ENCODE results near the gene EFHD2. TPM values are rescaled to one million over a fixed set of nuclear protein-coding genes. Genes with fewer than 3 reads are reported as not detected.
"Not testable (repeated sequence)": the region's sequence is repeated elsewhere in the genome, so short reads cannot be mapped to it uniquely, and the experiment has no call there.

EFHD2 gene
- polyA plus RNA-seq, 2 donors = 32.5 to 38.0 TPM

- not testable (repeated sequence) for H3K36me3 ChIP-seq (ENCODE audit: control insufficient read depth in 2 of 2, insufficient read depth in 2 of 2, low read length in 1 of 2); H3K4me1 ChIP-seq (ENCODE audit: control insufficient read depth in 2 of 2, insufficient read depth in 2 of 2, low read length in 1 of 2); H3K27ac ChIP-seq (ENCODE audit: low read depth in 2 of 2, low read length in 1 of 2); H3K4me3 ChIP-seq (ENCODE audit: low read depth in 1 of 2, low read length in 2 of 2); H3K9me3 ChIP-seq (ENCODE audit: control insufficient read depth in 2 of 2, insufficient read depth in 1 of 2, low read depth in 1 of 2, low read length in 1 of 2); H3K27me3 ChIP-seq (ENCODE audit: control insufficient read depth in 1 of 2, insufficient read depth in 2 of 2, low read length in 2 of 2)
- WGBS, 2 donors = 50 to 58% methylated on average over 8 of the region's 8 CpGs
These were observed 25.1 kb downstream of the EFHD2 start for GRCh38 chr1:15434739-15435138.

- H3K4me3 ChIP-seq (ENCODE audit: low read depth in 1 of 2, low read length in 2 of 2) = no peak overlapping the region
- H3K27ac ChIP-seq (ENCODE audit: low read depth in 2 of 2, low read length in 1 of 2) = no peak overlapping the region
- H3K36me3 ChIP-seq (ENCODE audit: control insufficient read depth in 2 of 2, insufficient read depth in 2 of 2, low read length in 1 of 2) = no peaks in the 10 kb centered on the region
- 90 to 94% methylated on average over 17 of the region's 17 CpGs for WGBS, 2 donors
- H3K9me3 ChIP-seq (ENCODE audit: control insufficient read depth in 2 of 2, insufficient read depth in 1 of 2, low read depth in 1 of 2, low read length in 1 of 2) = no peaks in the 10 kb centered on the region
- peaks cover 0 to 2% of the 10 kb centered on the region in 2 donors for H3K4me1 ChIP-seq (ENCODE audit: control insufficient read depth in 2 of 2, insufficient read depth in 2 of 2, low read length in 1 of 2)
- no peaks in the 10 kb centered on the region for H3K27me3 ChIP-seq (ENCODE audit: control insufficient read depth in 1 of 2, insufficient read depth in 2 of 2, low read length in 2 of 2)
These were observed 25.8 kb downstream of the EFHD2 start for GRCh38 chr1:15435239-15436077.

GRCh38 chr1:15436881-15437442 lies 27.3 kb downstream of the EFHD2 start:
- Histone ChIP-seq H3K4me3 (ENCODE audit: low read depth in 1 of 2, low read length in 2 of 2) (no peak overlapping the region), H3K4me1 (ENCODE audit: control insufficient read depth in 2 of 2, insufficient read depth in 2 of 2, low read length in 1 of 2) (peaks cover 0 to 2% of the 10 kb centered on the region in 2 donors), H3K27ac (ENCODE audit: low read depth in 2 of 2, low read length in 1 of 2) (no peak overlapping the region), H3K36me3 (ENCODE audit: control insufficient read depth in 2 of 2, insufficient read depth in 2 of 2, low read length in 1 of 2) (no peaks in the 10 kb centered on the region), H3K27me3 (ENCODE audit: control insufficient read depth in 1 of 2, insufficient read depth in 2 of 2, low read length in 2 of 2) (no peaks in the 10 kb centered on the region), H3K9me3 (ENCODE audit: control insufficient read depth in 2 of 2, insufficient read depth in 1 of 2, low read depth in 1 of 2, low read length in 1 of 2) (no peaks in the 10 kb centered on the region)
- 86 to 91% methylated on average over 6 of the region's 6 CpGs for WGBS, 2 donors

- no peaks in the 10 kb centered on the region for H3K27me3 ChIP-seq (ENCODE audit: control insufficient read depth in 1 of 2, insufficient read depth in 2 of 2, low read length in 2 of 2)
- H3K4me3 ChIP-seq (ENCODE audit: low read depth in 1 of 2, low read length in 2 of 2) = no peak overlapping the region
- 87 to 94% methylated on average over 14 of the region's 14 CpGs for WGBS, 2 donors
- no peaks in the 10 kb centered on the region for H3K36me3 ChIP-seq (ENCODE audit: control insufficient read depth in 2 of 2, insufficient read depth in 2 of 2, low read length in 1 of 2)
- peaks cover 0 to 2% of the 10 kb centered on the region in 2 donors for H3K4me1 ChIP-seq (ENCODE audit: control insufficient read depth in 2 of 2, insufficient read depth in 2 of 2, low read length in 1 of 2)
- H3K27ac ChIP-seq (ENCODE audit: low read depth in 2 of 2, low read length in 1 of 2) = no peak overlapping the region
- no peaks in the 10 kb centered on the region for H3K9me3 ChIP-seq (ENCODE audit: control insufficient read depth in 2 of 2, insufficient read depth in 1 of 2, low read depth in 1 of 2, low read length in 1 of 2)
These were observed 29.6 kb downstream of the EFHD2 start for GRCh38 chr1:15439325-15439724.

GRCh38 chr1:15440357-15440756 lies 30.7 kb downstream of the EFHD2 start:
- 79 to 87% methylated on average over 13 of the region's 13 CpGs for WGBS, 2 donors
- Histone ChIP-seq H3K36me3 (ENCODE audit: control insufficient read depth in 2 of 2, insufficient read depth in 2 of 2, low read length in 1 of 2) (no peaks in the 10 kb centered on the region), H3K27ac (ENCODE audit: low read depth in 2 of 2, low read length in 1 of 2) (no peak overlapping the region), H3K9me3 (ENCODE audit: control insufficient read depth in 2 of 2, insufficient read depth in 1 of 2, low read depth in 1 of 2, low read length in 1 of 2) (no peaks in the 10 kb centered on the region), H3K4me3 (ENCODE audit: low read depth in 1 of 2, low read length in 2 of 2) (no peak overlapping the region), H3K4me1 (ENCODE audit: control insufficient read depth in 2 of 2, insufficient read depth in 2 of 2, low read length in 1 of 2) (peaks cover 0 to 2% of the 10 kb centered on the region in 2 donors), H3K27me3 (ENCODE audit: control insufficient read depth in 1 of 2, insufficient read depth in 2 of 2, low read length in 2 of 2) (no peaks in the 10 kb centered on the region)

GRCh38 chr1:15441247-15441646 lies 31.6 kb downstream of the EFHD2 start:
- Histone ChIP-seq H3K4me1 (ENCODE audit: control insufficient read depth in 2 of 2, insufficient read depth in 2 of 2, low read length in 1 of 2) (peaks cover 0 to 2% of the 10 kb centered on the region in 2 donors), H3K4me3 (ENCODE audit: low read depth in 1 of 2, low read length in 2 of 2) (no peak overlapping the region), H3K36me3 (ENCODE audit: control insufficient read depth in 2 of 2, insufficient read depth in 2 of 2, low read length in 1 of 2) (no peaks in the 10 kb centered on the region), H3K27ac (ENCODE audit: low read depth in 2 of 2, low read length in 1 of 2) (no peak overlapping the region), H3K27me3 (ENCODE audit: control insufficient read depth in 1 of 2, insufficient read depth in 2 of 2, low read length in 2 of 2) (no peaks in the 10 kb centered on the region), H3K9me3 (ENCODE audit: control insufficient read depth in 2 of 2, insufficient read depth in 1 of 2, low read depth in 1 of 2, low read length in 1 of 2) (no peaks in the 10 kb centered on the region)
- WGBS, 2 donors = 78 to 89% methylated on average over 6 of the region's 6 CpGs

- no peaks in the 10 kb centered on the region for H3K27me3 ChIP-seq (ENCODE audit: control insufficient read depth in 1 of 2, insufficient read depth in 2 of 2, low read length in 2 of 2)
- no peaks in the 10 kb centered on the region for H3K9me3 ChIP-seq (ENCODE audit: control insufficient read depth in 2 of 2, insufficient read depth in 1 of 2, low read depth in 1 of 2, low read length in 1 of 2)
- H3K4me3 ChIP-seq (ENCODE audit: low read depth in 1 of 2, low read length in 2 of 2) = no peak overlapping the region
- peaks cover 0 to 1% of the 10 kb centered on the region in 2 donors for H3K4me1 ChIP-seq (ENCODE audit: control insufficient read depth in 2 of 2, insufficient read depth in 2 of 2, low read length in 1 of 2)
- 90 to 93% methylated on average over 8 of the region's 8 CpGs for WGBS, 2 donors
- H3K27ac ChIP-seq (ENCODE audit: low read depth in 2 of 2, low read length in 1 of 2) = no peak overlapping the region
- H3K36me3 ChIP-seq (ENCODE audit: control insufficient read depth in 2 of 2, insufficient read depth in 2 of 2, low read length in 1 of 2) = no peaks in the 10 kb centered on the region
These were observed 32.4 kb downstream of the EFHD2 start for GRCh38 chr1:15442119-15442518.

GRCh38 chr1:15442759-15443158 lies 33.1 kb downstream of the EFHD2 start:
- H3K4me1 ChIP-seq (ENCODE audit: control insufficient read depth in 2 of 2, insufficient read depth in 2 of 2, low read length in 1 of 2) = no peaks in the 10 kb centered on the region
- H3K9me3 ChIP-seq (ENCODE audit: control insufficient read depth in 2 of 2, insufficient read depth in 1 of 2, low read depth in 1 of 2, low read length in 1 of 2) = no peaks in the 10 kb centered on the region
- no peaks in the 10 kb centered on the region for H3K27me3 ChIP-seq (ENCODE audit: control insufficient read depth in 1 of 2, insufficient read depth in 2 of 2, low read length in 2 of 2)
- H3K4me3 ChIP-seq (ENCODE audit: low read depth in 1 of 2, low read length in 2 of 2) = no peak overlapping the region
- no peak overlapping the region for H3K27ac ChIP-seq (ENCODE audit: low read depth in 2 of 2, low read length in 1 of 2)
- H3K36me3 ChIP-seq (ENCODE audit: control insufficient read depth in 2 of 2, insufficient read depth in 2 of 2, low read length in 1 of 2) = no peaks in the 10 kb centered on the region
- WGBS, 2 donors = 83 to 86% methylated on average over 5 of the region's 5 CpGs

GRCh38 chr1:15443281-15443680 lies 33.6 kb downstream of the EFHD2 start:
- 71 to 79% methylated on average over 5 of the region's 5 CpGs for WGBS, 2 donors
- Histone ChIP-seq H3K36me3 (ENCODE audit: control insufficient read depth in 2 of 2, insufficient read depth in 2 of 2, low read length in 1 of 2) (no peaks in the 10 kb centered on the region), H3K4me3 (ENCODE audit: low read depth in 1 of 2, low read length in 2 of 2) (no peak overlapping the region), H3K9me3 (ENCODE audit: control insufficient read depth in 2 of 2, insufficient read depth in 1 of 2, low read depth in 1 of 2, low read length in 1 of 2) (no peaks in the 10 kb centered on the region), H3K27me3 (ENCODE audit: control insufficient read depth in 1 of 2, insufficient read depth in 2 of 2, low read length in 2 of 2) (no peaks in the 10 kb centered on the region), H3K27ac (ENCODE audit: low read depth in 2 of 2, low read length in 1 of 2) (no peak overlapping the region), H3K4me1 (ENCODE audit: control insufficient read depth in 2 of 2, insufficient read depth in 2 of 2, low read length in 1 of 2) (no peaks in the 10 kb centered on the region)

Data from esophagus (tissue), 2 donors.